Activated CD8-positive, alpha-beta T cell treated with anti-CD3 and anti-CD28 coated beads for 36 hours (primary cell): ENCODE measurements around the gene MRGPRF. TPM values are rescaled to one million over a fixed set of nuclear protein-coding genes. Genes with fewer than 3 reads are reported as not detected.

Experiments
- ATAC-seq: fragments of 200-7000 bp; cut with Tn5 transposase; one replicate; pipeline ENCODE4 v1.10.0; 2021; ENCODE audit warnings: mild to moderate bottlenecking, moderate library complexity
- CTCF ChIA-PET: fragments of 350-600 bp; sonication (Branson Sonifier 250); formaldehyde crosslinking; loops from one replicate; lab custom pipeline; 2021; ENCODE audit warnings: antibody characterized with exemption; lab: Charles Lee
- POLR2A ChIA-PET: fragments of 350-600 bp; sonication (Branson Sonifier 250); formaldehyde crosslinking; loops from one replicate; lab custom pipeline; 2021; ENCODE audit warnings: antibody characterized with exemption; lab: Charles Lee
- DNase-seq: peaks from one replicate; pipeline ENCODE4 v3.0.0-alpha.2; 2020
- H3K27ac Mint-ChIP-seq: one replicate; pipeline ENCODE4 v1.8.0; 2021; ENCODE audit warnings: mild to moderate bottlenecking, mixed read lengths
- H3K27me3 Mint-ChIP-seq: one replicate; pipeline ENCODE4 v1.8.0; 2021; ENCODE audit warnings: mixed read lengths
- H3K36me3 Mint-ChIP-seq: one replicate; pipeline ENCODE4 v1.8.0; 2021; ENCODE audit warnings: low read depth, mixed read lengths
- H3K4me1 Mint-ChIP-seq: one replicate; pipeline ENCODE4 v1.8.0; 2021; ENCODE audit warnings: low read depth, mixed read lengths
- H3K4me3 Mint-ChIP-seq: one replicate; pipeline ENCODE4 v1.8.0; 2021; ENCODE audit warnings: mild to moderate bottlenecking, moderate library complexity, mixed read lengths
- H3K9me3 Mint-ChIP-seq: one replicate; pipeline ENCODE4 v1.8.0; 2021; ENCODE audit warnings: mixed read lengths
- CTCF ChIP-seq: fragments of 200-600 bp; IDR thresholded peaks from one replicate; pipeline ENCODE4 v1.8.0; 2022; ENCODE audit warnings: antibody characterized with exemption, mild to moderate bottlenecking
- intact Hi-C: fragments of 100-400 bp; cut with micrococcal nuclease; formaldehyde crosslinking; loops from one replicate; pipeline ENCODE4 v1.10.0; 2022
- total RNA-seq, 2 experiments: library from RNA; stranded (reverse); gene quantifications; one replicate each; pipeline ENCODE4 v1.2.3, GENCODE V29; 2021

Gene MRGPRF
- total RNA-seq, 2 experiments from 2014 or later, result not detected

- H3K4me3 Mint-ChIP-seq, result no peak overlapping the region
- POLR2A ChIA-PET, result no interaction called here
- TF ChIP-seq CTCF, result no peak
- H3K27ac Mint-ChIP-seq, result no peak overlapping the region
- intact Hi-C loops, result no loop called here
- DNase-seq (no peak), ATAC-seq (no peak)
- H3K36me3 Mint-ChIP-seq, result no peaks in the 10 kb centered on the region
- H3K27me3 Mint-ChIP-seq, result no peaks in the 10 kb centered on the region
- H3K4me1 Mint-ChIP-seq, result peaks cover 14% of the 10 kb centered on the region
- H3K9me3 Mint-ChIP-seq, result no peaks in the 10 kb centered on the region
- CTCF ChIA-PET, result no interaction called here
Observed at GRCh38 chr11:68961245-68961644, 51.8 kb downstream of the MRGPRF start.

- DNase-seq (no peak), ATAC-seq (no peak)
- peaks cover 10% of the 10 kb centered on the region for H3K4me1 Mint-ChIP-seq
- ChIA-PET POLR2A (no interaction called here), CTCF (no interaction called here)
- H3K4me3 Mint-ChIP-seq, result no peak overlapping the region
- no peak overlapping the region for H3K27ac Mint-ChIP-seq
- no peak for TF ChIP-seq CTCF
- no peaks in the 10 kb centered on the region for H3K9me3 Mint-ChIP-seq
- no peaks in the 10 kb centered on the region for H3K27me3 Mint-ChIP-seq
- H3K36me3 Mint-ChIP-seq, result no peaks in the 10 kb centered on the region
- intact Hi-C loops, result no loop called here
Observed at GRCh38 chr11:68960294-68961071, 52.6 kb downstream of the MRGPRF start.

- Mint-ChIP-seq H3K9me3 (no peaks in the 10 kb centered on the region), H3K4me3 (no peak overlapping the region), H3K36me3 (no peaks in the 10 kb centered on the region), H3K27me3 (no peaks in the 10 kb centered on the region), H3K27ac (no peak overlapping the region), H3K4me1 (peaks cover 14% of the 10 kb centered on the region)
- ChIA-PET POLR2A (no interaction called here), CTCF (no interaction called here)
- no peak for DNase-seq
- no peak for TF ChIP-seq CTCF
- ATAC-seq, result no peak
- intact Hi-C loops, result no loop called here
Observed at GRCh38 chr11:68959465-68960293, 53.4 kb downstream of the MRGPRF start.

GRCh38 chr11:68958211-68958610, 54.8 kb downstream of the MRGPRF start:
- ChIA-PET CTCF (interaction anchor here (0.9 kb wide), 1 partner anchor 131 kb away, joined by 3 read pairs; no protein-coding TSS in a partner anchor), POLR2A (no interaction called here)
- H3K4me3 Mint-ChIP-seq, result no peak overlapping the region
- DNase-seq (no peak), ATAC-seq (no peak)
- TF ChIP-seq CTCF, result no peak
- H3K36me3 Mint-ChIP-seq, result no peaks in the 10 kb centered on the region
- intact Hi-C loops, result no loop called here
- H3K27me3 Mint-ChIP-seq, result no peaks in the 10 kb centered on the region
- no peaks in the 10 kb centered on the region for H3K9me3 Mint-ChIP-seq
- peaks cover 12% of the 10 kb centered on the region for H3K4me1 Mint-ChIP-seq
- no peak overlapping the region for H3K27ac Mint-ChIP-seq
